GM18499 (cell line): Measurements from ENCODE around the gene DDIT3.
"Not testable (repeated sequence)": the region's sequence is repeated elsewhere in the genome, so short reads cannot be mapped to it uniquely, and the experiment has no call there.

Experiments
- ATAC-seq: cut with Tn5 transposase; IDR thresholded peaks from one replicate; pipeline ENCODE4 v1.9.1; 2021; ENCODE audit warnings: moderate number of reproducible peaks; ENCODE audit not compliant: insufficient read depth, unreplicated experiment

The DDIT3 gene

GRCh38 chr12:57520053-57520818 is at the start of gene DDIT3:
DDIT3 (minus strand) TSS chr12:57520514; CDS start chr12:57517406, 3,108 bp downstream.
- ATAC-seq: peak; percentile 38

DNA sequence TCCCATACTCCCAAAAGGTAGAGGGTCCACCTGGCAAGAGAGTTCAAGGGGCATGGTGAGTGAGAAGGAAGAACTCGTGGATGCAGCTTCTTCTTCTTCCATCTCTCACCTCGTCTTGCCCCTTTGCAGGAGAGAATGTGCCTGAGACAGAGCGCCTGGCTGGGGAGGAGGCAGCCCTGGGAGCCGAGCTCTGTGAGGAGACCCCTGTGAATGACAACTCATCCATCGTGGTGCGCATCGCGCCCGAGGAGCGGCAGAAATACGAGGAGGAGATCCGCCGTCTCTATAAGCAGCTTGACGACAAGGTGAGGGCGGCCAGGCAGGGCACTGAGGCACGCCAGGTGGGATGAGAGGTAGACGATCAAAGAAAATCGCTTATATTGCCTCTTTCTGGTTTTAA is 49.5 kb upstream of the DDIT3 start:
- ATAC-seq: no peak

DNA sequence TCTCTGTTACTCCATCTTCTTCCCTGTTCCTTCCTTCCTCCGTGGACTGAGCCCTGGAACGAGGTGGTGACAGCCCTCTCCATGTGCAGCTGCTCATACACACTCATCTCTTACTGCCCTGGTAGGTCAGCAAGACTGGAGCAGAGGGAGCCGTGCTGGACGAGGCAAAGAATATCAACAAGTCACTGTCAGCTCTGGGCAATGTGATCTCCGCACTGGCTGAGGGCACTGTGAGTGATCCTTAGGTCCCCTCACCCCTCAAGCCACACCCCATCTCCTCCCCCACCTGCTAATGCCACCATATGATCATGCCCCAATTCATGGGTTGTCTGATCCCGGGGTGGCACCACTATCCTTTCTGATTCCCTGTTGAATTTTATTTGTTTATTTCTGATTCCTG is 48.5 kb upstream of the DDIT3 start:
- no peak for ATAC-seq

DNA sequence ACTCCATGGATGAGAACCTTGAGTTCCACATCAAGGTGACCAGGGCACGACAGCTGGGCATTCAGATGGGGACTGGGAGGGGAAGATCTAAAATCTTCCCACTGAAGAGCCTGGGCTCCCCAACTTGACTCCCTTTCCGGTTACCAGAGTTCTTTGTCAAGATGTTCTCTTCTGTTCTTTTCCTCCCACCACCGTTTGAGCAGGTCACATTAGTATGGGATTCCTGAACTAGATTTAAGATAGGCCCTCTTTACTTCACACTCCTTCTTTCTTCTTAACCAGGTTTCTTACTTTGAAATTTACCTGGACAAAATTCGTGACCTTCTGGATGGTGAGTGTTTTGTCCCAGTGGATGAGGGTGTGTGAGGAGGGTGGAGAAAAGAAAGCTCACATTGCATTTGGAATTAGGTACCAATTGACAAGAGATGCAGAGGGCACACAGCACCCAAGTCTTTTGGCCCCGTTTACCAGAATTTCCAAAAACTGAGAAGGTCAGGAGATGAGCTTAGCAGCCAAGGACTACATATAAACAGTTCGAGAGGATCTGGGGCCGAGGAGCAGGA is 43.9 kb upstream of the DDIT3 start:
- no peak for ATAC-seq

DNA sequence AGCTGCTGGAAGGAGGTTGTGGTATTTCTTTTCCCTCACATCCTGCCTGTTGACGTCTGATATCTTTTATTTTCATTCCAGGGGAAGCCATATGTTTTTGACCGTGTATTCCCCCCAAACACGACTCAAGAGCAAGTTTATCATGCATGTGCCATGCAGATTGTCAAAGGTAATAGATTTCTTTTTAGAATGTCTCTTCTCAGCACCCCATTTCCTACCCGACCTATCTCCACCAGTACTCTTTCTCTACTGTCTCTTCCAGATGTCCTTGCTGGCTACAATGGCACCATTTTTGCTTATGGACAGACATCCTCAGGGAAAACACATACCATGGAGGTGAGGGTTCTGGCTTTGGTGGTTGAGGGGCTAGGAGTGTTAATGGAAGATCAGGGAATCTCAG is 43.0 kb upstream of the DDIT3 start:
- ATAC-seq: no peak

- ATAC-seq: not testable (repeated sequence)
Observed at GRCh38 chr12:57561117-57561516, 40.8 kb upstream of the DDIT3 start.

GRCh38 chr12:57560516-57560915 is 40.2 kb upstream of the DDIT3 start:
- ATAC-seq: no peak

- no peak for ATAC-seq
Observed at GRCh38 chr12:57558864-57559263, 38.5 kb upstream of the DDIT3 start.

GRCh38 chr12:57554897-57555296 is 34.6 kb upstream of the DDIT3 start:
- no peak for ATAC-seq

GRCh38 chr12:57554453-57554852 is 34.1 kb upstream of the DDIT3 start:
- ATAC-seq: no peak

DNA sequence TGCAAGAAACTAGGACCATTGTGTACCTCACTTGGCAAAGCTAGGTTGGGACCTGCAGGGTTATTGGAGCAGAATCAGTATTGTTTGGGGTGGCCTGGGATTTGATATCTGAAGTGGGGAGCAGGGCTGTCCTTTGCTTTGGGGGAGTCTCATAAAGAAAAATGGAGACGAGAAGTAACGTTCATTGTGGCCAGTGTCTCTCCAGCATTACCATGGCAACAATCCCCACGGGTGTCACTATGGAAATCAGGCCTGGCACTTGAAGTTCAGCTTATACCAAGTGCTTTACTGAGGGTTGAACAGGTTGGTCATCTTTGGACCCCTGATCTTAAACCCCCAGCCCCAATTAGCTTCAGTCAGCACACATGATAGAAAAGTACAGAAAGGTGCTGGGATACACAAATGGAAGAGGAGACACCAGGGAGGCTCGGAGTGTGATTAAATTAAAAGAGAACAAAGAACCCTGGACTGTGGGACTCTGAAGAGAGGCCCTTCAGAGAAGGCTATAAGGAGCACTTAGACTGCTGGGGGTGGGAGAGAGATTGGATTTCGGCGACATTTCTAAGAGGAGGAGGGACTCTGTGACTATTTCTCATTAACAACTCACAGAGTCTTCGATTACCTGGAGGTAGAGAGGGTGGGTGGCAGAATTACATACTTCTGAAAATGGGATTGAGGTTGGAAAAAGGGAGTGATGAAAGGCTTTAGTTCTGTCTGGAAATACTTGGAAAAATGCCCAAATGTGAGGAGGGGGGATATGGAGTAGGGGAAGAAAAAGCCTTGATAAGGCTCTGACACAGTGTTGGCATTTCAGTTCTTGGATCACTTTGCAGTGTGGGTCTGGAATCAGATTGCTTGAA is 33.3 kb upstream of the DDIT3 start:
- ATAC-seq: no peak

GRCh38 chr12:57552835-57553313 is 32.6 kb upstream of the DDIT3 start:
- no peak for ATAC-seq

DNA sequence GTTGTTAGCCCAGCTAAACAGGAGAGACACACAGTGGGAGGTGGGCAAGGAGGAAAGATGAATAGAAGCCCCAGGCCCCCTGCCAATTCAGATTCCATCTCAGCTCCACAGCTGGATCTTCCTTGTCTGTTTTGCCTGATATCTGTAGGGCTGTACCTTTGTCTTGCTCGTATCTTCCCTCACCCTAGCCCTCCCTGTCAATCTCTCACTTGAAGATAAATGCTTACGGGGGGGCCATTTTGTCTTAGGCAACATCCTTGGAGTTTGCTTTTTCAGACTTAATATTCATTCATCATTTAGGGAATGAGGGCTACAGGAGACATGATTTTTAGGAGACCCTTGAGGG is 32.0 kb upstream of the DDIT3 start:
- ATAC-seq: no peak

GRCh38 chr12:57551637-57552305 is 31.5 kb upstream of the DDIT3 start:
- no peak for ATAC-seq

- ATAC-seq: no peak
Observed at GRCh38 chr12:57550641-57551549, 30.6 kb upstream of the DDIT3 start.

- no peak for ATAC-seq
Observed at GRCh38 chr12:57549909-57550640, 29.8 kb upstream of the DDIT3 start, which contains the start of gene KIF5A. KIF5A (plus strand) TSS chr12:57550044; CDS start chr12:57550272, 228 bp downstream.

DNA sequence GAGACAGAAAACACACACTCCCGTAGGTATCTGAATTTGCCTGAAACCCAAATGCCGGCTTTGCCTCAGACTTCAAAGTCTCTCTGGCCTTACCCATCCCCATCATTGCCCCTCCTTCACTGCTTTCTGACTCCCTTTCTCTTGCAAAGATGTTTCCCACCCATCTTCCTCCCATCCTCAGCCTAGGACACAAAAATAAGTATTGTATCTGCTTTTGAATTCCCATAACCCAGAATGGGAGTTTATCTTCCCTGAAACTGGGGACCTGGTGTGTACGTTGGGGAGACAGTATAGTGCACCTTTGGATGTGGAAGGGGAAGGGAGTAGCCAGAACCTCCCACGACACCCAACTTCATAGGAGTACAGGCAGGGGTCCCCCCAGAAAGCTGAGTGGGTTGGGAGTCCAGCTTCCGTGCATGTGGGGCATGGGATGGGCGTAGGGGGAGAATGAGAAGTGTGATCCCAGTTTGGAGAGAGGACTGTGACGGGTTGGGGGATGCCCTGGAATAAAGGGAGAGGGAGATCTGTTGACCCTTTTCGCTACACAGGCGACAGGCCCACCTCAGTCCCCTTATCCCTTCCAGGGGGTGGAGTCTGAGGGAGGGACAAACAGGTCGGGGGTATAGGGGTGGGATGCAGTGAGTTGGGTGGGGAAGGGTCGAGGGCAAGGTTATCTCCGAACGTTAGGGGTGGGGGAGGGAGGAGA is 29.0 kb upstream of the DDIT3 start:
- no peak for ATAC-seq

DNA sequence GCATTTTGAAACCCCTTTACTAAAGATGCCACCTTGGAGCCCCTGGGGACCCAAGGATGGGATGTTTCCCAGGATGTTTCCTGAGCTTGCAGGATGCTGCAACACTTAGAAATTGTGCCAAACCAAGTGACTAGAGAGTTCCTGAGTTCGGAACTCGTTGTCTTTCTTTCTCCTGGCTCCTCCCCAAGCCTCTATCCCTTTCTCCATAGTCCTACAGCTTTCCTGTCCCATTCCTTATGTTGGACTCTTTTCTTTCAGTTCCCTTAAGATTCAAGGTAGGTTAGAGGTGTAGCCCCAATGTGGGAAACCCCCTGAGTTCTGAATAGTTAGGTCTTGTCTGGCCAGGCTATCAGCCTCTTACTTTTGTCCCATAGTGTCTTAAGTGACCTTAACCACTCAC is 28.2 kb upstream of the DDIT3 start:
- ATAC-seq: no peak
